ENCODE measurements around the gene SPTLC2.

GRCh38 chr14:77488558-77488957, 127.9 kb downstream of the SPTLC2 start:
- TF ChIP-seq CTCF (IDR thresholded peaks at IDR 0.05) (no peak), POLR2AphosphoS5 (IDR thresholded peaks at IDR 0.05; ENCODE audit: insufficient read depth in 1 of 2, low read depth in 1 of 2) (no peak), POLR2A (IDR thresholded peaks at IDR 0.05) (no peak)
